Gastroesophageal sphincter (tissue), 3 donors: ENCODE results near the gene GALNT2.

Experiments
- CTCF ChIP-seq, 4 experiments: fragments of 200-600 bp in 2 of 4; fragments of 450-650 bp in 2 of 4; sonication (generic) in 1 of 4; IDR thresholded peaks; one replicate each; pipeline ENCODE4 v1.5.1; 2017 to 2019; ENCODE audit warnings: antibody characterized with exemption in 4 of 4, mild to moderate bottlenecking in 2 of 4, moderate library complexity in 2 of 4
- EP300 ChIP-seq: sonication (generic); formaldehyde crosslinking; IDR thresholded peaks from one replicate; pipeline ENCODE4 v1.6.1; 2017; ENCODE audit warnings: antibody characterized with exemption, mild to moderate bottlenecking
- POLR2AphosphoS5 ChIP-seq: sonication (generic); formaldehyde crosslinking; IDR thresholded peaks from one replicate; pipeline ENCODE4 v1.6.1; 2017; ENCODE audit warnings: antibody characterized with exemption

- TF ChIP-seq CTCF (IDR thresholded peaks at IDR 0.05): no peak
- TF ChIP-seq POLR2AphosphoS5: peak; percentile 94
- no peak for TF ChIP-seq EP300
These were observed 124.2 kb downstream of the GALNT2 start for GRCh38 chr1:230191079-230191804.
